C4-2B (cell line): Measurements from ENCODE around the gene LNPK.

Source experiments
- CTCF ChIP-seq: fragments of 450-650 bp; conservative IDR thresholded peaks from 2 replicates; pipeline ENCODE4 v1.5.1; 2017; ENCODE audit warnings: mild to moderate bottlenecking
- ZFX ChIP-seq: fragments of 450-650 bp; IDR thresholded peaks from 2 replicates; pipeline ENCODE4 v1.6.1; 2017

- TF ChIP-seq CTCF (no peak), ZFX (no peak)
These were observed 98.0 kb downstream of the LNPK start for GRCh38 chr2:175904035-175904434.
